Cardiac ventricle fibroblast (primary cell): ENCODE results near the gene ARL6IP1. TPM values are rescaled to one million over a fixed set of nuclear protein-coding genes. Genes with fewer than 3 reads are reported as not detected.

Experiments used
- total RNA-seq: library from RNA; depleted of rRNA; stranded (reverse); fragments of >200 nt; gene quantifications from 2 replicates; pipeline ENCODE4 v1.2.3, GENCODE V29; 2015

ARL6IP1 gene
- 90.5 and 137 TPM in 2 replicates for total RNA-seq

DNA sequence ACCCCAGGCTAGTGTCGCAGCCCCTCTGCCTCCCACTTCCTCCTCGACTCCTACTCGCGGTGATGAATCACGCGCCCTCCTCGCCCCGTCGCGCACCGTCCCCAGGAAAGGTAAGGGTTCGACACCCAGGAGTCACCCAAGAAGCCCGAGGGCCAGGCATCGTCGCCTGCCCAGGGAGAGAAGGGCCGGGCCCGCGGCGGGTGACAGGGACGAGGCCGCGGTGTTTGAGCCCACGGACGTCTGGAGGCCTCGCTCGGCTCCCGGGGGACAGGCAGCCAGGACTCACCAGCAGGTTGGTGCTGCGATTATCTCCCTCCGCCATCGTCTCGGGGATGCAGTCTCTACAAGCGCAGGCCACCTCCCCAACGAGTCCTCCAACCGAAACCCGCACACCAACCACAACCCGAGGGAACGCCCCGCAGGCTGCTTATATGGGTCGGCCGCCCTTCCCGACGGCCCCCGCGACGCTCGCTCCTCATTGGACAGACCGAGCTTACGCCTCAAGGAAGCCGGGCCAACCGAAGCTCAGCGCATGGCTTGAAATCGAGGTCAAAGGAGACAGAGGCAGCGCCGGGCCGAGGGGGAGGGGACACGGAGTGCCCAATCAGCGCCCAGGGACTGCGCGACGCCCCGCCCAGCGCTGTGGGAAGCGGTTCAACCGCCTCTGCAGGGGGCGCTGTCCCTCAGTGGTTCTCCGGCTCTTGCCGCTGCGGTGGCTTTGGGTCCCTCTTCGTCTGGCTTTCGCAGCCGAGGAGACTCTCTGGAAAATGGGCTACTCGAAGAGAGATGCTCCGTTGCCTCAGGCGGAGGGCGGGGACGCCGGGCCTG, at the start of gene ARL6IP1:
Gene ARL6IP1, minus strand, starts transcription at position 405 of the 828 bp plus-strand sequence. Its CDS starts 83 bp downstream, at position 322.

DNA sequence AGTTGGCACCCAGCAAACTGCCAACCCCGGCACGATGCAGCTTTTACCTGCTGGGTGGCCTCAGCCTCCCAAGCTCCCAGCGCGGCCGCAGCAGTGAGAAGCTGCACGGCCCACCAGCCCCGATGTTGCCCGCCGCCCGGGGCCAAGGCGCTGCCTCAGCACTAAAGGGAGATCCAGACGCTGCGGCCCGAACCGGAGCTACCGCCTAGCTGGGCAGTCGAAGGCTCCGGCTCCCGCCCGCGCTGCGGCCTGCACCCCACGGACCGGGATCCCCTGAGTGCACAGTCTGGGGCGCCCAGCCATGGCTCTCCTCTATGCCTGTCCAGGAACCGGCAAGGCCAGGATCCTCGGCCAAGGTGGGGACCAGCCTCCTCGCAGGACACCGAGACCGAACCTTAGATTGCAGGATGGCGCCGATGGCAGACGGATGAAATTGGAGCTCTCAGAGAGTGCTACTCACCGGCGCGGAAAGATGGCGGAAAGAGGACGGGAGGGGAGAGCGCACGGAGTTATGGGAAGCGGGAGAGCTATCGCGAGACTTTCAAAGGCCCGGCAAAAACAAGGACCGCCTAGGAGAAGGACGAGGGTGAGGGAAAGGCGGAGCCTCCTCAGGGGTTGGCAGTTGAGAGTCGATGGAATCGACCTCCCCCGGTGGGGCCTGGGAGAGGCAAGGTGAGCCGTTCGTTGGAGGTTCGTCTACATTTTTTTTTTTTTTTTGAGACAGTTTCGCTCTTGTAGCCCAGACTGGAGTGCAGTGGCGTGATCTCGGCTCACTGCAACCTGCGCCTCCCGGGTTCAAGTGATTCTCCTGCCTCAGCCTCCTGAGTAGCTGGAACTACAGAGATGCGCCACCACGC, 11.3 kb downstream of the ARL6IP1 start, which contains the start of gene RPS15A:
Gene RPS15A, minus strand, starts transcription at position 485 of the 857 bp plus-strand sequence. CDS start 1,221 bp downstream, outside the sequence.

Other genes with a start within 250 kb of the ARL6IP1 start
- 71.1 and 75.0 TPM in 2 replicates for gene NOMO2, start 239.5 kb downstream of the ARL6IP1 start, total RNA-seq
- 3,042 and 3,708 TPM in 2 replicates for gene RPS15A, start 11.2 kb downstream of the ARL6IP1 start, total RNA-seq
- 32.6 and 42.5 TPM in 2 replicates for gene SMG1, start 124.9 kb upstream of the ARL6IP1 start, total RNA-seq
- gene TMC7, start 182.4 kb upstream of the ARL6IP1 start, total RNA-seq, result 0.06 TPM in 1 of 2 replicates, not detected in the other